ENCODE data around the gene DCAF8. TPM values are rescaled to one million over a fixed set of nuclear protein-coding genes. Genes with fewer than 3 reads are reported as not detected.
"Not testable (repeated sequence)": the region's sequence is repeated elsewhere in the genome, so short reads cannot be mapped to it uniquely, and the experiment has no call there.

DCAF8 gene
- total and polyA plus RNA-seq, 2 experiments from 2014 or later, result 55.0 to 104 TPM

GRCh38 chr1:160291248-160292220, 29.2 kb upstream of the DCAF8 start:
- H4K20me1 ChIP-seq (replicated peaks; ENCODE audit: insufficient read depth), result peaks cover 6% of the 10 kb centered on the region; the same call in 1 of the 2 replicates
- no peaks in the 10 kb centered on the region for H3K27me3 ChIP-seq (ENCODE audit: insufficient read depth)
- DNase-seq (ENCODE audit: low spot score), result peak; percentile 79
- TF ChIP-seq CTCF (conservative IDR thresholded peaks at IDR 0.05; ENCODE audit: low read depth in 2 of 2) (peak; percentile 81 to 86), EZH2phosphoT487 (IDR thresholded peaks at IDR 0.05; ENCODE audit: unreplicated experiment) (no peak), REST (IDR thresholded peaks at IDR 0.05; ENCODE audit: unreplicated experiment) (no peak)
- Mint-ChIP-seq H3K4me3 (no peak overlapping the region), H3K27ac (no peak overlapping the region), H3K9me3 (no peaks in the 10 kb centered on the region), H3K27me3 (ENCODE audit: insufficient read depth, low read depth, poor library complexity) (peaks cover 5% of the 10 kb centered on the region), H3K36me3 (ENCODE audit: low read depth) (peaks cover 76% of the 10 kb centered on the region), H3K4me1 (peaks cover 3% of the 10 kb centered on the region; the same call in 1 of the 3 replicates)
- H3F3A ChIP-seq (replicated peaks; ENCODE audit: low read depth), result peaks cover 19% of the 10 kb centered on the region
- peaks cover 53% of the 10 kb centered on the region for H3K36me3 ChIP-seq (ENCODE audit: insufficient read depth)
- no peak overlapping the region for H2AFZ ChIP-seq
- no peak overlapping the region for H3K27ac ChIP-seq (ENCODE audit: low read depth)
- H3K4me1 ChIP-seq (ENCODE audit: insufficient read depth), result no peaks in the 10 kb centered on the region
- peak; percentile 98 for ATAC-seq
- no peaks in the 10 kb centered on the region for H3K79me2 ChIP-seq (replicated peaks; ENCODE audit: insufficient read depth)
- H3K4me3 ChIP-seq, result no peak overlapping the region
- no peak overlapping the region for H3K4me2 ChIP-seq
- H3K9me2 ChIP-seq (ENCODE audit: insufficient read depth), result no peaks in the 10 kb centered on the region

- H4K20me1 ChIP-seq (replicated peaks; ENCODE audit: insufficient read depth); H3K27me3 Mint-ChIP-seq (ENCODE audit: insufficient read depth, low read depth, poor library complexity); H3K4me3 Mint-ChIP-seq; DNase-seq (ENCODE audit: low spot score); H2AFZ ChIP-seq; H3K27ac Mint-ChIP-seq; H3K4me3 ChIP-seq; H3K27me3 ChIP-seq (ENCODE audit: insufficient read depth); H3K4me2 ChIP-seq; H3K27ac ChIP-seq (ENCODE audit: low read depth); H3K9me2 ChIP-seq (ENCODE audit: insufficient read depth); H3K9me3 Mint-ChIP-seq; ATAC-seq: not testable (repeated sequence)
- peaks cover 37% of the 10 kb centered on the region for H3K36me3 ChIP-seq (ENCODE audit: insufficient read depth)
- H3K79me2 ChIP-seq (replicated peaks; ENCODE audit: insufficient read depth), result peaks cover 18% of the 10 kb centered on the region
- peaks cover 43% of the 10 kb centered on the region for H3K36me3 Mint-ChIP-seq (ENCODE audit: low read depth)
- peaks cover 14% of the 10 kb centered on the region for H3K4me1 ChIP-seq (ENCODE audit: insufficient read depth)
- H3F3A ChIP-seq (replicated peaks; ENCODE audit: low read depth), result peaks cover 13% of the 10 kb centered on the region
- peaks cover 20% of the 10 kb centered on the region for H3K4me1 Mint-ChIP-seq
Measured at GRCh38 chr1:160287769-160288168, 25.4 kb upstream of the DCAF8 start.

Measured in GM23338 (cell line).